Measurements from ENCODE around the gene LARP1. TPM values are rescaled to one million over a fixed set of nuclear protein-coding genes. Genes with fewer than 3 reads are reported as not detected.

The LARP1 gene
- total and polyA plus RNA-seq, 10 of the 15 experiments (the other 5 are each of a cell fraction or from before 2014, with no cell fraction given), result 22.6 to 227 (median 60.8) TPM

GRCh38 chr5:154768207-154768606 lies 13.0 kb downstream of the LARP1 start:
- RAD21 ChIA-PET (ENCODE audit: unreplicated experiment), result interaction anchor here (3.3 kb wide), 1 partner anchor 9 kb away, joined by 14 read pairs; no protein-coding TSS in a partner anchor
- TF ChIP-seq PKNOX1 (IDR thresholded peaks at IDR 0.05) (peak; percentile 56), PBX3 (IDR thresholded peaks at IDR 0.05; ENCODE audit: insufficient replicate concordance, low read depth, low read length) (peak; percentile 20), POU2F2 (IDR thresholded peaks at IDR 0.05; ENCODE audit: borderline replicate concordance, low read depth, low read length) (no peak), JUNB (IDR thresholded peaks at IDR 0.05) (no peak)
- SMC1A ChIA-PET (ENCODE audit: uncharacterized antibody, unreplicated experiment), result interaction anchor here (0.6 to 5.6 kb wide), 6 partner anchors 9 to 202 kb away, joined by 3 to 33 read pairs (median 3); no protein-coding TSS in a partner anchor
- FAIRE-seq (no peak), ATAC-seq (no peak), DNase-seq (ENCODE audit: low read depth, low spot score) (no peak)
- Histone ChIP-seq H3K4me1 (ENCODE audit: control insufficient read depth, insufficient read depth, low read length) (peaks cover 54% of the 10 kb centered on the region), H3K9me3 (replicated peaks; ENCODE audit: control insufficient read depth, insufficient read depth, low read length) (no peaks in the 10 kb centered on the region), H3K36me3 (ENCODE audit: control insufficient read depth in 2 of 2, insufficient read depth in 2 of 2, low read length in 1 of 2) (peaks cover 7 to 10% of the 10 kb centered on the region in 2 experiments; a peak in 3 of 4 replicates), H3K9ac (ENCODE audit: control insufficient read depth, insufficient read depth, low read length) (no peak overlapping the region), H4K20me1 (ENCODE audit: control insufficient read depth, insufficient read depth) (peaks cover 10% of the 10 kb centered on the region), H3K4me3 (no peak overlapping the region), H2AFZ (ENCODE audit: control insufficient read depth, low read depth, low read length) (no peak overlapping the region), H3K27ac (ENCODE audit: control insufficient read depth, insufficient read depth) (no peak overlapping the region), H3K79me2 (ENCODE audit: control insufficient read depth, insufficient read depth, low read length) (peaks cover 97% of the 10 kb centered on the region), H3K4me2 (ENCODE audit: control insufficient read depth, insufficient read depth) (no peak overlapping the region), H3K27me3 (replicated peaks in 1 of 2; ENCODE audit: control insufficient read depth in 2 of 2, insufficient read depth in 2 of 2, low read length in 1 of 2) (no peaks in the 10 kb centered on the region)
- 80% methylated on average over 2 of the region's 2 CpGs for WGBS (ENCODE audit: insufficient coverage, insufficient replicate concordance, low lambda C conversion rate, missing lambda C conversion rate)
- CTCF ChIA-PET, result interaction anchor here (0.6 to 2.0 kb wide), 2 partner anchors 10 to 111 kb away, joined by 4 to 8 read pairs; no protein-coding TSS in a partner anchor
- in situ Hi-C loops (cut with MboI) (no loop called here), intact Hi-C loops (cut with micrococcal nuclease; ENCODE audit: unreplicated experiment) (no loop called here)
- POLR2A ChIA-PET, result interaction anchor here (1.4 to 2.7 kb wide), 2 partner anchors 10 to 14 kb away, joined by 5 to 8 read pairs; no protein-coding TSS in a partner anchor
- BruUV-seq (replicated peaks), result no TSS peak

Data from GM12878 (cell line).